IPS-18c (cell line): ENCODE results near the gene CLINT1.

Source experiments
- H3K4me3 ChIP-seq: 2 replicates; pipeline ENCODE4 v1.7.0; 2013; ENCODE audit warnings: low read depth, mild to moderate bottlenecking, low read length, moderate library complexity; ENCODE audit not compliant: insufficient read depth
- H3K9me3 ChIP-seq: one replicate; pipeline ENCODE4 v1.6.1; 2013; ENCODE audit warnings: mild to moderate bottlenecking, low read length, moderate library complexity; ENCODE audit not compliant: control insufficient read depth, insufficient read depth

CLINT1 gene

GRCh38 chr5:157747766-157748700 is 110.9 kb downstream of the CLINT1 start:
- Histone ChIP-seq H3K9me3 (no peaks in the 10 kb centered on the region), H3K4me3 (no peak overlapping the region)

- Histone ChIP-seq H3K4me3 (no peak overlapping the region), H3K9me3 (no peaks in the 10 kb centered on the region)
Observed at GRCh38 chr5:157747173-157747740, 111.7 kb downstream of the CLINT1 start.

GRCh38 chr5:157745041-157745456 is 113.9 kb downstream of the CLINT1 start:
- no peaks in the 10 kb centered on the region for H3K9me3 ChIP-seq
- no peak overlapping the region for H3K4me3 ChIP-seq

GRCh38 chr5:157744051-157745011 is 114.6 kb downstream of the CLINT1 start:
- H3K4me3 ChIP-seq, result peak overlapping the region; percentile 72
- no peaks in the 10 kb centered on the region for H3K9me3 ChIP-seq

- peak within 1 kb of the TSS; percentile 72 for H3K4me3 ChIP-seq
- no peaks in the 10 kb centered on the region for H3K9me3 ChIP-seq
Observed at GRCh38 chr5:157743163-157744050, 115.5 kb downstream of the CLINT1 start, which contains the start of gene LSM11. Gene LSM11, plus strand, starts transcription at chr5:157743712. Its CDS starts 39 bp downstream, at chr5:157743751.

- Histone ChIP-seq H3K4me3 (no peak overlapping the region), H3K9me3 (no peaks in the 10 kb centered on the region)
Observed at GRCh38 chr5:157741131-157741530, 117.8 kb downstream of the CLINT1 start.

GRCh38 chr5:157740229-157740610 is 118.7 kb downstream of the CLINT1 start:
- Histone ChIP-seq H3K4me3 (no peak overlapping the region), H3K9me3 (no peaks in the 10 kb centered on the region)

GRCh38 chr5:157739388-157740228 is 119.3 kb downstream of the CLINT1 start:
- H3K9me3 ChIP-seq, result no peaks in the 10 kb centered on the region
- H3K4me3 ChIP-seq, result no peak overlapping the region

- Histone ChIP-seq H3K9me3 (no peaks in the 10 kb centered on the region), H3K4me3 (no peak overlapping the region)
Observed at GRCh38 chr5:157735991-157736390, 123.0 kb downstream of the CLINT1 start.
